Thoracic aorta (tissue), 2 donors: ENCODE results near the gene ST6GALNAC5. TPM values are rescaled to one million over a fixed set of nuclear protein-coding genes. Genes with fewer than 3 reads are reported as not detected.

ENCODE experiments used
- ATAC-seq: fragments of 150-250 bp; one replicate; pipeline ENCODE4 v1.8.0; 2017; ENCODE audit warnings: low read depth; ENCODE audit not compliant: insufficient number of reproducible peaks, low FRiP score
- DNase-seq: peaks from one replicate; pipeline ENCODE4 v3.0.0-alpha.2; 2020; ENCODE audit warnings: low spot score
- H3K27ac ChIP-seq, 2 donors: fragments of 200-600 bp; sonication (generic); 1 replicate in 1 of 2; 2 replicates in 1 of 2; pipeline ENCODE4 v1.5.1; 2016; ENCODE audit warnings: mild to moderate bottlenecking in 2 of 2, moderate library complexity in 2 of 2
- H3K27me3 ChIP-seq: fragments of 200-600 bp; sonication (generic); replicated peaks from 2 replicates; pipeline ENCODE4 v1.6.0; 2016; ENCODE audit warnings: mild to moderate bottlenecking; ENCODE audit not compliant: insufficient read depth
- H3K36me3 ChIP-seq: fragments of 200-600 bp; sonication (generic); one replicate; pipeline ENCODE4 v1.5.1; 2016
- H3K4me1 ChIP-seq, 2 donors: fragments of 200-600 bp; sonication (generic); 1 replicate in 1 of 2; 2 replicates in 1 of 2; pipeline versions ENCODE4 v1.5.1 to v1.6.0; 2016; ENCODE audit warnings: low read depth in 2 of 2, mild to moderate bottlenecking in 1 of 2; ENCODE audit not compliant: control insufficient read depth in 1 of 2
- H3K4me3 ChIP-seq: fragments of 200-600 bp; sonication (generic); 2 replicates; pipeline ENCODE4 v1.5.1; 2016; ENCODE audit warnings: mild to moderate bottlenecking
- H3K9me3 ChIP-seq: fragments of 200-600 bp; sonication (generic); 2 replicates; pipeline ENCODE4 v1.5.1; 2016
- CTCF ChIP-seq: fragments of 200-600 bp; sonication (generic); IDR thresholded peaks from one replicate; pipeline ENCODE4 v1.5.1; 2019; ENCODE audit warnings: antibody characterized with exemption
- total RNA-seq, 2 donors: library from RNA; depleted of rRNA; stranded (reverse); fragments of >200 nt; gene quantifications; one replicate each; pipeline versions ENCODE4 v1.1.0 to v1.2.3, GENCODE V29; 2016

The ST6GALNAC5 gene
- total RNA-seq, 2 donors from 2014 or later: 7.2 to 19.8 TPM

GRCh38 chr1:77104672-77105071 lies 237.4 kb downstream of the ST6GALNAC5 start:
- TF ChIP-seq CTCF: no peak
- DNase-seq: no peak
- H3K9me3 ChIP-seq: no peaks in the 10 kb centered on the region
- H3K4me3 ChIP-seq: no peak overlapping the region
- no peak overlapping the region for H3K27ac ChIP-seq
- H3K4me1 ChIP-seq: no peaks in the 10 kb centered on the region
- no peaks in the 10 kb centered on the region for H3K27me3 ChIP-seq
- H3K36me3 ChIP-seq: no peaks in the 10 kb centered on the region
- ATAC-seq: no peak
